ENCODE results near the gene ADGRF3. TPM values are rescaled to one million over a fixed set of nuclear protein-coding genes. Genes with fewer than 3 reads are reported as not detected.

Gene ADGRF3
- total RNA-seq, 1 experiment from 2014 or later = not detected

DNA sequence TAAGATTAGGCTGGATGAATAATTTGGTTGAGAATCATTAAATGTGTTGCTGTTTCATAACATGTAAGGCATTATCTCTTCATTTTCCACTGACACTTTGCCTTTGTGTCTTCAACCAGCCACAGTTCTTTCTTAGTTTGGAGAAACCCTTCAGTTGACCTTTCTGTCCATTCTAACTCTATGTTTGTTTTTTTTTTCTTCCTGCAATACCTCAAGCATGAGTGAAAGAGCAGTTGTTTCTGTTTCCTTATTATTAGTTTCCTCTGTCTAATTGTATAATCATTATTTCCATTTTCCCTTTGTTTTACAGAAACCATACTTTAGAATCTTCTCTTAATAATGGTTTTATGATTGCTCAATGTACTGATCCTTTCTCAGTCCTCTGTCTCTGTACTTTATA is 76.2 kb downstream of the ADGRF3 start:
- H3K27me3 ChIP-seq (ENCODE audit: insufficient read depth, low read length) = no peaks in the 10 kb centered on the region
- H4K20me1 ChIP-seq (ENCODE audit: insufficient read depth) = no peaks in the 10 kb centered on the region
- H3K79me2 ChIP-seq (ENCODE audit: insufficient read depth, low read length) = no peaks in the 10 kb centered on the region
- 0 out of 4 replicates have a peak, but pooled peaks cover 2 to 5% of the 10 kb centered on the region in 2 experiments for H3K36me3 ChIP-seq (ENCODE audit: control insufficient read depth in 1 of 2, insufficient read depth in 2 of 2, low read length in 2 of 2)
- H3K27ac ChIP-seq (ENCODE audit: low read depth, low read length) = no peak overlapping the region
- DNase-seq (ENCODE audit: low read depth, low spot score) (no peak), ATAC-seq (no peak)
- BruUV-seq (replicated peaks) = no TSS peak
- TF ChIP-seq POLR2AphosphoS5 (IDR thresholded peaks at IDR 0.05; ENCODE audit: low read depth, low read length) (no peak), CBX3 (IDR thresholded peaks at IDR 0.05; ENCODE audit: low read depth) (no peak), JUND (IDR thresholded peaks at IDR 0.05) (no peak), EGR1 (IDR thresholded peaks at IDR 0.05; ENCODE audit: low read depth) (no peak), ELF1 (IDR thresholded peaks at IDR 0.05; ENCODE audit: borderline replicate concordance, low read depth) (no peak), SP1 (IDR thresholded peaks at IDR 0.05; ENCODE audit: low read depth) (no peak), ZFX (IDR thresholded peaks at IDR 0.05) (no peak), FOSL1 (IDR thresholded peaks at IDR 0.05; ENCODE audit: low read depth) (no peak), CEBPB (IDR thresholded peaks at IDR 0.05; ENCODE audit: low read depth) (no peak), YY1 (IDR thresholded peaks at IDR 0.05; ENCODE audit: extremely low read depth, insufficient replicate concordance, low read depth, low read length) (no peak), EZH2 (IDR thresholded peaks at IDR 0.05) (no peak), POLR2A (IDR thresholded peaks at IDR 0.05; ENCODE audit: borderline replicate concordance, extremely low read depth, insufficient read depth, insufficient read length) (no peak), RAD21 (IDR thresholded peaks at IDR 0.05; ENCODE audit: low read depth) (no peak), ZNF274 (IDR thresholded peaks at IDR 0.05; ENCODE audit: low read depth, low read length) (no peak), TCF7L2 (IDR thresholded peaks at IDR 0.05; ENCODE audit: borderline replicate concordance, extremely low read depth, insufficient read depth, insufficient read length) (no peak), SIN3A (IDR thresholded peaks at IDR 0.05; ENCODE audit: low read depth) (no peak), EZH2phosphoT487 (IDR thresholded peaks at IDR 0.05; ENCODE audit: borderline replicate concordance) (no peak)
- TF ChIP-seq, protein P1, sequence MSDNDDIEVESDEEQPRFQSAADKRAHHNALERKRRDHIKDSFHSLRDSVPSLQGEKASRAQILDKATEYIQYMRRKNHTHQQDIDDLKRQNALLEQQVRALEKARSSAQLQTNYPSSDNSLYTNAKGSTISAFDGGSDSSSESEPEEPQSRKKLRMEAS (IDR thresholded peaks at IDR 0.05) = no peak
- TF ChIP-seq, protein P2, sequence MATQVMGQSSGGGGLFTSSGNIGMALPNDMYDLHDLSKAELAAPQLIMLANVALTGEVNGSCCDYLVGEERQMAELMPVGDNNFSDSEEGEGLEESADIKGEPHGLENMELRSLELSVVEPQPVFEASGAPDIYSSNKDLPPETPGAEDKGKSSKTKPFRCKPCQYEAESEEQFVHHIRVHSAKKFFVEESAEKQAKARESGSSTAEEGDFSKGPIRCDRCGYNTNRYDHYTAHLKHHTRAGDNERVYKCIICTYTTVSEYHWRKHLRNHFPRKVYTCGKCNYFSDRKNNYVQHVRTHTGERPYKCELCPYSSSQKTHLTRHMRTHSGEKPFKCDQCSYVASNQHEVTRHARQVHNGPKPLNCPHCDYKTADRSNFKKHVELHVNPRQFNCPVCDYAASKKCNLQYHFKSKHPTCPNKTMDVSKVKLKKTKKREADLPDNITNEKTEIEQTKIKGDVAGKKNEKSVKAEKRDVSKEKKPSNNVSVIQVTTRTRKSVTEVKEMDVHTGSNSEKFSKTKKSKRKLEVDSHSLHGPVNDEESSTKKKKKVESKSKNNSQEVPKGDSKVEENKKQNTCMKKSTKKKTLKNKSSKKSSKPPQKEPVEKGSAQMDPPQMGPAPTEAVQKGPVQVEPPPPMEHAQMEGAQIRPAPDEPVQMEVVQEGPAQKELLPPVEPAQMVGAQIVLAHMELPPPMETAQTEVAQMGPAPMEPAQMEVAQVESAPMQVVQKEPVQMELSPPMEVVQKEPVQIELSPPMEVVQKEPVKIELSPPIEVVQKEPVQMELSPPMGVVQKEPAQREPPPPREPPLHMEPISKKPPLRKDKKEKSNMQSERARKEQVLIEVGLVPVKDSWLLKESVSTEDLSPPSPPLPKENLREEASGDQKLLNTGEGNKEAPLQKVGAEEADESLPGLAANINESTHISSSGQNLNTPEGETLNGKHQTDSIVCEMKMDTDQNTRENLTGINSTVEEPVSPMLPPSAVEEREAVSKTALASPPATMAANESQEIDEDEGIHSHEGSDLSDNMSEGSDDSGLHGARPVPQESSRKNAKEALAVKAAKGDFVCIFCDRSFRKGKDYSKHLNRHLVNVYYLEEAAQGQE (IDR thresholded peaks at IDR 0.05; ENCODE audit: low read depth) = no peak
- TF ChIP-seq, protein P3, sequence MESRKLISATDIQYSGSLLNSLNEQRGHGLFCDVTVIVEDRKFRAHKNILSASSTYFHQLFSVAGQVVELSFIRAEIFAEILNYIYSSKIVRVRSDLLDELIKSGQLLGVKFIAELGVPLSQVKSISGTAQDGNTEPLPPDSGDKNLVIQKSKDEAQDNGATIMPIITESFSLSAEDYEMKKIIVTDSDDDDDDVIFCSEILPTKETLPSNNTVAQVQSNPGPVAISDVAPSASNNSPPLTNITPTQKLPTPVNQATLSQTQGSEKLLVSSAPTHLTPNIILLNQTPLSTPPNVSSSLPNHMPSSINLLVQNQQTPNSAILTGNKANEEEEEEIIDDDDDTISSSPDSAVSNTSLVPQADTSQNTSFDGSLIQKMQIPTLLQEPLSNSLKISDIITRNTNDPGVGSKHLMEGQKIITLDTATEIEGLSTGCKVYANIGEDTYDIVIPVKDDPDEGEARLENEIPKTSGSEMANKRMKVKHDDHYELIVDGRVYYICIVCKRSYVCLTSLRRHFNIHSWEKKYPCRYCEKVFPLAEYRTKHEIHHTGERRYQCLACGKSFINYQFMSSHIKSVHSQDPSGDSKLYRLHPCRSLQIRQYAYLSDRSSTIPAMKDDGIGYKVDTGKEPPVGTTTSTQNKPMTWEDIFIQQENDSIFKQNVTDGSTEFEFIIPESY (IDR thresholded peaks at IDR 0.05; ENCODE audit: extremely low read depth, insufficient replicate concordance, low read length) = no peak
- H3K4me1 ChIP-seq (ENCODE audit: control insufficient read depth in 1 of 2, insufficient read depth in 2 of 2, low read length in 2 of 2) = no peaks in the 10 kb centered on the region
- H3K4me2 ChIP-seq (ENCODE audit: low read length) = no peak overlapping the region
- no peak overlapping the region for H2AFZ ChIP-seq (ENCODE audit: low read depth, low read length, poor library complexity, severe bottlenecking)
- no peaks in the 10 kb centered on the region for H3K9me3 ChIP-seq (ENCODE audit: control insufficient read depth in 1 of 2, insufficient read depth in 1 of 2, low read depth in 1 of 2, low read length in 2 of 2)
- ChIA-PET CTCF (no interaction called here), RAD21 (ENCODE audit: low non-redundant PET in 1 of 2, low total read pairs in 2 of 2, uncharacterized antibody in 2 of 2, unreplicated experiment in 2 of 2) (no interaction called here), POLR2A (no interaction called here)
- no peak overlapping the region for H3K4me3 ChIP-seq (replicated peaks in 1 of 2; ENCODE audit: low read depth in 1 of 2, low read length in 2 of 2)
- H3K9me2 ChIP-seq (ENCODE audit: insufficient read depth) = no peaks in the 10 kb centered on the region
- H3K9ac ChIP-seq (ENCODE audit: low read length) = no peak overlapping the region
- intact Hi-C loops (cut with micrococcal nuclease) = no loop called here
